Right atrium auricular region (tissue), 2 donors: ENCODE results near the gene SSBP1. TPM values are rescaled to one million over a fixed set of nuclear protein-coding genes. Genes with fewer than 3 reads are reported as not detected.

Experiments
- DNase-seq: peaks from one replicate; pipeline ENCODE4 v3.0.0-alpha.2; 2019; ENCODE audit warnings: low spot score
- H3K27ac ChIP-seq, 2 donors: fragments of 200-600 bp; sonication (generic); 1 replicate in 1 of 2; 2 replicates in 1 of 2; pipeline ENCODE4 v1.5.1; 2016 to 2019
- H3K27me3 ChIP-seq, 2 donors: fragments of 200-600 bp; sonication (generic); one replicate each; pipeline versions ENCODE4 v1.5.1 to v1.6.0; 2017 to 2019
- H3K36me3 ChIP-seq: fragments of 200-600 bp; sonication (generic); one replicate; pipeline ENCODE4 v1.5.1; 2016
- H3K4me1 ChIP-seq, 2 donors: fragments of 200-600 bp; sonication (generic); one replicate each; pipeline versions ENCODE4 v1.5.1 to v1.6.0; 2017 to 2019
- H3K4me3 ChIP-seq, 2 donors: fragments of 200-600 bp; sonication (generic); 1 replicate in 1 of 2; 2 replicates in 1 of 2; pipeline ENCODE4 v1.5.1; 2017 to 2019; ENCODE audit warnings: mild to moderate bottlenecking in 1 of 2, moderate library complexity in 1 of 2
- H3K9me3 ChIP-seq, 2 donors: fragments of 200-600 bp; sonication (generic); one replicate each; pipeline ENCODE4 v1.5.1; 2019
- CTCF ChIP-seq, 2 donors: fragments of 200-600 bp; sonication (generic); IDR thresholded peaks; one replicate each; pipeline ENCODE4 v1.5.1; 2019; ENCODE audit warnings: antibody characterized with exemption in 2 of 2
- total RNA-seq, 2 donors: library from RNA; depleted of rRNA; stranded (reverse); fragments of >200 nt; gene quantifications; one replicate each; pipeline ENCODE4 v1.1.0, GENCODE V29; 2016

Gene SSBP1
- total RNA-seq, 2 donors from 2014 or later: 102 to 119 TPM

GRCh38 chr7:141715794-141716689 lies 22.1 kb upstream of the SSBP1 start:
- Histone ChIP-seq H3K9me3 (no peaks in the 10 kb centered on the region), H3K36me3 (no peaks in the 10 kb centered on the region), H3K4me1 (no peaks in the 10 kb centered on the region), H3K4me3 (no peak overlapping the region), H3K27me3 (no peaks in the 10 kb centered on the region), H3K27ac (no peak overlapping the region)
- no peak for DNase-seq
- no peak for TF ChIP-seq CTCF (IDR thresholded peaks at IDR 0.05)

DNA sequence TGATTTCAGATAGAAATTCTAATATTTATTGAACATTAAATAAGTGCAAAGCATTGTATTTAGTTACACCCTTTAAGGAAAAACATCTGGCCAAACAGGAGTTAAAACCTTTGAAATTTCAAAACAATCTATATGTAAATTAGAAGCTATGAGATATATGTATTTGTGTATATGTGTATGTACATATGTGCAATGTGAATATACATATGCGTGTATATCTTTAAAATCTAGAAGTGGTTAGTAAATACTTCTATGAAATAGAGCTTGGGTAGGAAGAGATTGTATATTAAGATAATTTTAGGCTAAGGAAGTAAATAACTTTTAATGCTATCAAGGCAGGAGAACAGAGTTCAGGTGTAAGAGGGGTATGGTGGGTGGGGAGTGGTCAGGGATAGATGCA lies 20.7 kb upstream of the SSBP1 start:
- no peak for TF ChIP-seq CTCF (IDR thresholded peaks at IDR 0.05)
- Histone ChIP-seq H3K27me3 (no peaks in the 10 kb centered on the region), H3K36me3 (no peaks in the 10 kb centered on the region), H3K9me3 (no peaks in the 10 kb centered on the region), H3K4me1 (no peaks in the 10 kb centered on the region), H3K27ac (no peak overlapping the region), H3K4me3 (no peak overlapping the region)
- no peak for DNase-seq

- Histone ChIP-seq H3K36me3 (no peaks in the 10 kb centered on the region), H3K9me3 (no peaks in the 10 kb centered on the region), H3K4me3 (no peak overlapping the region), H3K27me3 (no peaks in the 10 kb centered on the region), H3K4me1 (no peaks in the 10 kb centered on the region), H3K27ac (no peak overlapping the region)
- DNase-seq: no peak
- TF ChIP-seq CTCF (IDR thresholded peaks at IDR 0.05): no peak
Measured at GRCh38 chr7:141722529-141722928, 15.6 kb upstream of the SSBP1 start.

DNA sequence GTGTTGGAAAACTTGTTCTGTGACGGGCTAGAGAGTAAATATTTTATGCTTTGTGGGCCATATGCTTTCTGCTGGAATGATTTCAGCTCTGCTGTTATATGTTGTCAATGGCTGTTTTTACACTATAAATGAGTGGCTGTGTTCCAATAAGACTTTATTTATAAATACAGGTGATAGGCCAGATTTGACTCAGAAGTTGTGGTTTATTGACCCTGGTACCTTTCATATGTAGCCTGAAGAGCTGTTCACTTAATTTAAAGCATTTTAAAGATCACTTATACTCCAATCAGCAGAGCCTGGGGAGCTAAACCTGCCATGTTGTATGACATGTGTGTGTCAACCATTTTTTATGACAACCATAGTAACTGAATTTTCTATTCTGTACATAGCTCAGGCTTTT lies 9.1 kb upstream of the SSBP1 start:
- Histone ChIP-seq H3K4me3 (no peak overlapping the region), H3K27me3 (no peaks in the 10 kb centered on the region), H3K4me1 (no peaks in the 10 kb centered on the region), H3K36me3 (no peaks in the 10 kb centered on the region), H3K9me3 (no peaks in the 10 kb centered on the region), H3K27ac (no peak overlapping the region)
- no peak for TF ChIP-seq CTCF (IDR thresholded peaks at IDR 0.05)
- DNase-seq: no peak

DNA sequence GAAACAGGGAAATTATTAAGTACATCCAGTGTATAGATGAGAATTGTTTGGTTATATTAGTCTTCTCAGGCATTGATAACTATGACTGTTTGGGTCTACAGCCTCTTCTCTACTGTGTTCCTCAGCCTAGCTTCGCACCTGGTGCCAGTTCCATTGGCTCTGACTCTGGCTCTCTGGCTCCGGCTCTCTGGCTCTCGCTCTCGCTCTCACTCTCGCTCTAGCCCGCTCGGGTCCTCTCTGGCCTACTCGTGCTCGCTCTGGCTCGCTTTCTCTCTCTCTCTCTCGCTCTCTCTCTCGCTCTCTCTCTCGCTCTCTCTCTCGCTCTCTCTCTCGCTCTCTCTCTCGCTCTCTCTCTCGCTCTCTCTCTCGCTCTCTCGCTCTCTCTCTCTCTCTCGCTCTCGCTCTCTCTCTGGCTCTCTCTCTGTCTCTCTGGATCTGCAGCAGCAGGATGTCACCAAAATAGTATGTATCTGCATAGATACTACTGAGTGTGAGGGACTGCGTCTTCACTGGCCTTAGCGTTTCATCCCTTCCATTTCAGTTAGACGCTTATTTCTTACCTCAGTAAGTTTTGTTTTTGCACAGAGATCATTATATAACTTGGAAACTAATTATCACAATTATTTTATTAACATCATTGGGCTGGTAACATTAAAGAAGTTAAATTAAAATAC lies 6.5 kb upstream of the SSBP1 start:
- no peak overlapping the region for H3K4me3 ChIP-seq
- H3K4me1 ChIP-seq: no peaks in the 10 kb centered on the region
- H3K27ac ChIP-seq: no peak overlapping the region
- no peaks in the 10 kb centered on the region for H3K9me3 ChIP-seq
- DNase-seq: no peak
- H3K36me3 ChIP-seq: no peaks in the 10 kb centered on the region
- TF ChIP-seq CTCF (IDR thresholded peaks at IDR 0.05): peak in 1 of 2 donors; percentile 36
- H3K27me3 ChIP-seq: no peaks in the 10 kb centered on the region
